HL-60 (cell line): ENCODE measurements around the gene EHBP1L1.

Experiments
- POLR2AphosphoS5 ChIP-seq: IDR thresholded peaks from 2 replicates; pipeline ENCODE4 v1.6.1; 2012; ENCODE audit warnings: low read depth
- SPI1 ChIP-seq: IDR thresholded peaks from 2 replicates; pipeline ENCODE4 v1.6.1; 2012; ENCODE audit warnings: low read depth, mild to moderate bottlenecking, borderline replicate concordance
- TF ChIP-seq, protein P1 (sequence below): IDR thresholded peaks from one replicate; pipeline ENCODE4 v1.5.1; 2011; ENCODE audit warnings: low read length, control low read depth, inconsistent platforms; ENCODE audit not compliant: insufficient read depth
- TF ChIP-seq, protein P2 (sequence below): IDR thresholded peaks from 2 replicates; pipeline ENCODE4 v1.6.1; 2012; ENCODE audit warnings: low read depth; ENCODE audit not compliant: insufficient replicate concordance

DNA sequence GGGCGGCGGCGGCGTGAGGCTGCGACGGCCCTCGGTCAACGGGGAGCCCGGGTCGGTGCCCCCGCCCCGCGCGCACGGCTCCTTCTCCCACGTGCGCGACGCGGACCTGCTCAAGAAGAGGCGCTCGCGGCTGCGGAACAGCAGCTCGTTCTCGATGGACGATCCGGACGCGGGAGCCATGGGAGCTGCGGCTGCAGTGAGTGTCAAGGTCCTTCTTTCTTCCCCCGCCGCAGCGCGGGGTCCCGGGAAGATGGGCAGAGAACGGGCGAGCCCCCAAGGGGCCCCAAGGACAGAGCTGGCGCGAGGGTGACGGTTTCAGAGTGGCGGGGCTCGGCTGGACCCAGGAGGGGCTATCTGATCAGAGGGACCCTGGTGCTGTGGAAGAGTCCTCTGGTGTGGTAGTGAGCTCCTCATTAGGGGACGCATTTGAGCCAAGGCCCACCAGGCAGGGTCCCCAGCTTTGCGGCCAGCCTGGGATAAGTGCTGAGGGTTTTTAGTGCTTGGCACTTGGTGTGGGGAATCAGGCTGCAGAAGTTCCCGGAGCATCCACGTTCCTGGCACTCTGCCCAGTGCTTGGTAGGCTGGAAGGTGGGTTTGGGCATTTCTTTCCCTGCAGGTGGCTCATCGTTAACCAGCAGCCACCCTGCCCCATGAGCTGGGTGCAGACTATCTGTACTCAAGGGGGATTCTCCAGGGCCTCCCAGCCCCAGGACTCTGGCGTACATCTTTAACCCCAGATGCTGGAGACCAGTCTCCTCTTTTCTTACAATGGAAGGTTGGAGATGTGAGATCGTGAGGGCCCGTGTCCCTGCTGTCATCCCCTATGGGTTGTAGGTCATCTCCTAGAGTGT lies 9.8 kb downstream of the EHBP1L1 start:
- TF ChIP-seq, protein P1, sequence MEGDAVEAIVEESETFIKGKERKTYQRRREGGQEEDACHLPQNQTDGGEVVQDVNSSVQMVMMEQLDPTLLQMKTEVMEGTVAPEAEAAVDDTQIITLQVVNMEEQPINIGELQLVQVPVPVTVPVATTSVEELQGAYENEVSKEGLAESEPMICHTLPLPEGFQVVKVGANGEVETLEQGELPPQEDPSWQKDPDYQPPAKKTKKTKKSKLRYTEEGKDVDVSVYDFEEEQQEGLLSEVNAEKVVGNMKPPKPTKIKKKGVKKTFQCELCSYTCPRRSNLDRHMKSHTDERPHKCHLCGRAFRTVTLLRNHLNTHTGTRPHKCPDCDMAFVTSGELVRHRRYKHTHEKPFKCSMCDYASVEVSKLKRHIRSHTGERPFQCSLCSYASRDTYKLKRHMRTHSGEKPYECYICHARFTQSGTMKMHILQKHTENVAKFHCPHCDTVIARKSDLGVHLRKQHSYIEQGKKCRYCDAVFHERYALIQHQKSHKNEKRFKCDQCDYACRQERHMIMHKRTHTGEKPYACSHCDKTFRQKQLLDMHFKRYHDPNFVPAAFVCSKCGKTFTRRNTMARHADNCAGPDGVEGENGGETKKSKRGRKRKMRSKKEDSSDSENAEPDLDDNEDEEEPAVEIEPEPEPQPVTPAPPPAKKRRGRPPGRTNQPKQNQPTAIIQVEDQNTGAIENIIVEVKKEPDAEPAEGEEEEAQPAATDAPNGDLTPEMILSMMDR = no peak
- TF ChIP-seq, protein P2, sequence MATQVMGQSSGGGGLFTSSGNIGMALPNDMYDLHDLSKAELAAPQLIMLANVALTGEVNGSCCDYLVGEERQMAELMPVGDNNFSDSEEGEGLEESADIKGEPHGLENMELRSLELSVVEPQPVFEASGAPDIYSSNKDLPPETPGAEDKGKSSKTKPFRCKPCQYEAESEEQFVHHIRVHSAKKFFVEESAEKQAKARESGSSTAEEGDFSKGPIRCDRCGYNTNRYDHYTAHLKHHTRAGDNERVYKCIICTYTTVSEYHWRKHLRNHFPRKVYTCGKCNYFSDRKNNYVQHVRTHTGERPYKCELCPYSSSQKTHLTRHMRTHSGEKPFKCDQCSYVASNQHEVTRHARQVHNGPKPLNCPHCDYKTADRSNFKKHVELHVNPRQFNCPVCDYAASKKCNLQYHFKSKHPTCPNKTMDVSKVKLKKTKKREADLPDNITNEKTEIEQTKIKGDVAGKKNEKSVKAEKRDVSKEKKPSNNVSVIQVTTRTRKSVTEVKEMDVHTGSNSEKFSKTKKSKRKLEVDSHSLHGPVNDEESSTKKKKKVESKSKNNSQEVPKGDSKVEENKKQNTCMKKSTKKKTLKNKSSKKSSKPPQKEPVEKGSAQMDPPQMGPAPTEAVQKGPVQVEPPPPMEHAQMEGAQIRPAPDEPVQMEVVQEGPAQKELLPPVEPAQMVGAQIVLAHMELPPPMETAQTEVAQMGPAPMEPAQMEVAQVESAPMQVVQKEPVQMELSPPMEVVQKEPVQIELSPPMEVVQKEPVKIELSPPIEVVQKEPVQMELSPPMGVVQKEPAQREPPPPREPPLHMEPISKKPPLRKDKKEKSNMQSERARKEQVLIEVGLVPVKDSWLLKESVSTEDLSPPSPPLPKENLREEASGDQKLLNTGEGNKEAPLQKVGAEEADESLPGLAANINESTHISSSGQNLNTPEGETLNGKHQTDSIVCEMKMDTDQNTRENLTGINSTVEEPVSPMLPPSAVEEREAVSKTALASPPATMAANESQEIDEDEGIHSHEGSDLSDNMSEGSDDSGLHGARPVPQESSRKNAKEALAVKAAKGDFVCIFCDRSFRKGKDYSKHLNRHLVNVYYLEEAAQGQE = no peak
- TF ChIP-seq POLR2AphosphoS5 (no peak), SPI1 (no peak)
